Measurements from ENCODE around the gene CREM. TPM values are rescaled to one million over a fixed set of nuclear protein-coding genes. Genes with fewer than 3 reads are reported as not detected.

Gene CREM
- total RNA-seq, 1 experiment from 2014 or later: 21.4 TPM

DNA sequence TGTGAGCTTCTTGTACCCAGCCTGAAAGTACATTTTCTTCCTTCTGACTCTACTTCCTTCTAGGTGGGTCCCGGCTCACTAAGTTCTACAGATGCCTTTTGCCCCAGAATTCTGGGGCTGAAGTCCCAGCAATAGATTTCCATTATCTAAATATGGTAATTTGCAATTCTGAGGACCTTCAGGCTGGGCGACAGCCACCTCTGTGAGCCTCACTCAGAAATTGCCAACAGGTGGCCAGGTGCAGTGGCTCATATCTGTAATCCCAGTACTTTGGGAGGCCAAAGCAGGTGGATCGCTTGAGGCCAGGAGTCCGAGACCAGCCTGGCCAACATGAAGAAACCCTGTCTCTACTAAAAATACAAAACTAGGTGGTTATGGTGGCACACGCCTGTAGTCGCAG lies 23.7 kb downstream of the CREM start:
- ChIA-PET CTCF (no interaction called here), POLR2A (no interaction called here), RAD21 (ENCODE audit: low non-redundant PET in 1 of 2, low total read pairs in 2 of 2, uncharacterized antibody in 2 of 2, unreplicated experiment in 2 of 2) (no interaction called here)
- ATAC-seq (no peak), DNase-seq (ENCODE audit: low read depth, low spot score) (no peak)
- no peaks in the 10 kb centered on the region for H3K9me3 ChIP-seq (ENCODE audit: control insufficient read depth in 1 of 2, insufficient read depth in 1 of 2, low read depth in 1 of 2, low read length in 2 of 2)
- no peaks in the 10 kb centered on the region for H4K20me1 ChIP-seq (ENCODE audit: insufficient read depth)
- H2AFZ ChIP-seq (ENCODE audit: low read depth, low read length, poor library complexity, severe bottlenecking): no peak overlapping the region
- H3K4me1 ChIP-seq (ENCODE audit: control insufficient read depth in 1 of 2, insufficient read depth in 2 of 2, low read length in 2 of 2): peaks cover 0 to 6% of the 10 kb centered on the region in 2 experiments; a peak in 1 of 4 replicates
- H3K79me2 ChIP-seq (ENCODE audit: insufficient read depth, low read length): no peaks in the 10 kb centered on the region
- TF ChIP-seq EGR1 (IDR thresholded peaks at IDR 0.05; ENCODE audit: low read depth): no peak
- no peak for TF ChIP-seq ELF1 (IDR thresholded peaks at IDR 0.05; ENCODE audit: borderline replicate concordance, low read depth)
- TF ChIP-seq POLR2AphosphoS5 (IDR thresholded peaks at IDR 0.05; ENCODE audit: low read depth, low read length): no peak
- TF ChIP-seq FOSL1 (IDR thresholded peaks at IDR 0.05; ENCODE audit: low read depth): no peak
- TF ChIP-seq EZH2phosphoT487 (IDR thresholded peaks at IDR 0.05; ENCODE audit: borderline replicate concordance): no peak
- TF ChIP-seq ZNF274 (IDR thresholded peaks at IDR 0.05; ENCODE audit: low read depth, low read length): no peak
- TF ChIP-seq, protein P1, sequence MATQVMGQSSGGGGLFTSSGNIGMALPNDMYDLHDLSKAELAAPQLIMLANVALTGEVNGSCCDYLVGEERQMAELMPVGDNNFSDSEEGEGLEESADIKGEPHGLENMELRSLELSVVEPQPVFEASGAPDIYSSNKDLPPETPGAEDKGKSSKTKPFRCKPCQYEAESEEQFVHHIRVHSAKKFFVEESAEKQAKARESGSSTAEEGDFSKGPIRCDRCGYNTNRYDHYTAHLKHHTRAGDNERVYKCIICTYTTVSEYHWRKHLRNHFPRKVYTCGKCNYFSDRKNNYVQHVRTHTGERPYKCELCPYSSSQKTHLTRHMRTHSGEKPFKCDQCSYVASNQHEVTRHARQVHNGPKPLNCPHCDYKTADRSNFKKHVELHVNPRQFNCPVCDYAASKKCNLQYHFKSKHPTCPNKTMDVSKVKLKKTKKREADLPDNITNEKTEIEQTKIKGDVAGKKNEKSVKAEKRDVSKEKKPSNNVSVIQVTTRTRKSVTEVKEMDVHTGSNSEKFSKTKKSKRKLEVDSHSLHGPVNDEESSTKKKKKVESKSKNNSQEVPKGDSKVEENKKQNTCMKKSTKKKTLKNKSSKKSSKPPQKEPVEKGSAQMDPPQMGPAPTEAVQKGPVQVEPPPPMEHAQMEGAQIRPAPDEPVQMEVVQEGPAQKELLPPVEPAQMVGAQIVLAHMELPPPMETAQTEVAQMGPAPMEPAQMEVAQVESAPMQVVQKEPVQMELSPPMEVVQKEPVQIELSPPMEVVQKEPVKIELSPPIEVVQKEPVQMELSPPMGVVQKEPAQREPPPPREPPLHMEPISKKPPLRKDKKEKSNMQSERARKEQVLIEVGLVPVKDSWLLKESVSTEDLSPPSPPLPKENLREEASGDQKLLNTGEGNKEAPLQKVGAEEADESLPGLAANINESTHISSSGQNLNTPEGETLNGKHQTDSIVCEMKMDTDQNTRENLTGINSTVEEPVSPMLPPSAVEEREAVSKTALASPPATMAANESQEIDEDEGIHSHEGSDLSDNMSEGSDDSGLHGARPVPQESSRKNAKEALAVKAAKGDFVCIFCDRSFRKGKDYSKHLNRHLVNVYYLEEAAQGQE (IDR thresholded peaks at IDR 0.05; ENCODE audit: low read depth): no peak
- TF ChIP-seq SP1 (IDR thresholded peaks at IDR 0.05; ENCODE audit: low read depth): no peak
- TF ChIP-seq ZFX (IDR thresholded peaks at IDR 0.05): no peak
- no peak for TF ChIP-seq POLR2A (IDR thresholded peaks at IDR 0.05; ENCODE audit: borderline replicate concordance, extremely low read depth, insufficient read depth, insufficient read length)
- TF ChIP-seq TCF7L2 (IDR thresholded peaks at IDR 0.05; ENCODE audit: borderline replicate concordance, extremely low read depth, insufficient read depth, insufficient read length): no peak
- no peak for TF ChIP-seq RAD21 (IDR thresholded peaks at IDR 0.05; ENCODE audit: low read depth)
- TF ChIP-seq CEBPB (IDR thresholded peaks at IDR 0.05; ENCODE audit: low read depth): no peak
- TF ChIP-seq SRF (IDR thresholded peaks at IDR 0.05; ENCODE audit: low read depth): no peak
- TF ChIP-seq, protein P2, sequence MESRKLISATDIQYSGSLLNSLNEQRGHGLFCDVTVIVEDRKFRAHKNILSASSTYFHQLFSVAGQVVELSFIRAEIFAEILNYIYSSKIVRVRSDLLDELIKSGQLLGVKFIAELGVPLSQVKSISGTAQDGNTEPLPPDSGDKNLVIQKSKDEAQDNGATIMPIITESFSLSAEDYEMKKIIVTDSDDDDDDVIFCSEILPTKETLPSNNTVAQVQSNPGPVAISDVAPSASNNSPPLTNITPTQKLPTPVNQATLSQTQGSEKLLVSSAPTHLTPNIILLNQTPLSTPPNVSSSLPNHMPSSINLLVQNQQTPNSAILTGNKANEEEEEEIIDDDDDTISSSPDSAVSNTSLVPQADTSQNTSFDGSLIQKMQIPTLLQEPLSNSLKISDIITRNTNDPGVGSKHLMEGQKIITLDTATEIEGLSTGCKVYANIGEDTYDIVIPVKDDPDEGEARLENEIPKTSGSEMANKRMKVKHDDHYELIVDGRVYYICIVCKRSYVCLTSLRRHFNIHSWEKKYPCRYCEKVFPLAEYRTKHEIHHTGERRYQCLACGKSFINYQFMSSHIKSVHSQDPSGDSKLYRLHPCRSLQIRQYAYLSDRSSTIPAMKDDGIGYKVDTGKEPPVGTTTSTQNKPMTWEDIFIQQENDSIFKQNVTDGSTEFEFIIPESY (IDR thresholded peaks at IDR 0.05; ENCODE audit: extremely low read depth, insufficient replicate concordance, low read length): no peak
- TF ChIP-seq CBX3 (IDR thresholded peaks at IDR 0.05; ENCODE audit: low read depth): no peak
- TF ChIP-seq, protein P3, sequence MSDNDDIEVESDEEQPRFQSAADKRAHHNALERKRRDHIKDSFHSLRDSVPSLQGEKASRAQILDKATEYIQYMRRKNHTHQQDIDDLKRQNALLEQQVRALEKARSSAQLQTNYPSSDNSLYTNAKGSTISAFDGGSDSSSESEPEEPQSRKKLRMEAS (IDR thresholded peaks at IDR 0.05): no peak
- no peak for TF ChIP-seq SIN3A (IDR thresholded peaks at IDR 0.05; ENCODE audit: low read depth)
- TF ChIP-seq EZH2 (IDR thresholded peaks at IDR 0.05): no peak
- TF ChIP-seq, protein P4, sequence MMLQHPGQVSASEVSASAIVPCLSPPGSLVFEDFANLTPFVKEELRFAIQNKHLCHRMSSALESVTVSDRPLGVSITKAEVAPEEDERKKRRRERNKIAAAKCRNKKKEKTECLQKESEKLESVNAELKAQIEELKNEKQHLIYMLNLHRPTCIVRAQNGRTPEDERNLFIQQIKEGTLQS (IDR thresholded peaks at IDR 0.05): no peak
- no peak overlapping the region for H3K4me2 ChIP-seq (ENCODE audit: low read length)
- no peaks in the 10 kb centered on the region for H3K36me3 ChIP-seq (ENCODE audit: control insufficient read depth in 1 of 2, insufficient read depth in 2 of 2, low read length in 2 of 2)
- H3K27ac ChIP-seq (ENCODE audit: low read depth, low read length): no peak overlapping the region
- H3K9me2 ChIP-seq (ENCODE audit: insufficient read depth): no peaks in the 10 kb centered on the region
- intact Hi-C loops (cut with micrococcal nuclease): no loop called here
- H3K4me3 ChIP-seq (replicated peaks in 1 of 2; ENCODE audit: low read depth in 1 of 2, low read length in 2 of 2): no peak overlapping the region
- BruUV-seq (replicated peaks): no TSS peak
- H3K9ac ChIP-seq (ENCODE audit: low read length): no peak overlapping the region
- H3K27me3 ChIP-seq (ENCODE audit: insufficient read depth, low read length): no peaks in the 10 kb centered on the region

All from HCT116 (cell line).